ENCODE measurements around the gene PCSK6.

DNA sequence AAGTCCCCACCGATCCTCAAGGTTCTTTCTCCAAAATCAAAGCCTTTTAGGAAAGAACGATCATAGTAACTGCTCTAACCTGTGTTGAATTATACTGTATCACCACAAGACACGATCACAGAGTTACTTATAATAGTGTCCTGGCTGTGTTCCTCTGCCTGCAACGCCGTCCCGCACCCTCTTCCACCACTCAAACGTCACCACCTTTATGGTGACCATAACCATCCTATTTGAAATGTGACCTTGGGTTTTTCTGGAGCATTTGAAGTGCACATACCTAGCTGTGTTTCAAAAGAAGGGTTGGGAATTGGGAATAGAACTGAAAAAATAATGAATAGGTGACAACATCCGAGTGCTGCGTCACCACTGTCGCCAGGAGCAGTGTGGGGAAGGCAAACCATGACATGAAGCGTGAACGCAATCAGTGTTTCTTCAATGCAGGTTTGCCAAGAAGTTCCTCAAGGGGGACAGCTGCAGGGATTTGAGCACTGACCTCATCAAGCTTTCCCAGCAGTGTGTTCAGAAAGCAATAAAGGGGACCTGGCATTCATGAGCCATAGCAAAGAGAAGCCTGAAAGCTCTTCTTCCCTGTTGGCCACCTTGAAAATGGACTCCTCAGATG lies 211.5 kb downstream of the PCSK6 start:
- TF ChIP-seq, protein P1, sequence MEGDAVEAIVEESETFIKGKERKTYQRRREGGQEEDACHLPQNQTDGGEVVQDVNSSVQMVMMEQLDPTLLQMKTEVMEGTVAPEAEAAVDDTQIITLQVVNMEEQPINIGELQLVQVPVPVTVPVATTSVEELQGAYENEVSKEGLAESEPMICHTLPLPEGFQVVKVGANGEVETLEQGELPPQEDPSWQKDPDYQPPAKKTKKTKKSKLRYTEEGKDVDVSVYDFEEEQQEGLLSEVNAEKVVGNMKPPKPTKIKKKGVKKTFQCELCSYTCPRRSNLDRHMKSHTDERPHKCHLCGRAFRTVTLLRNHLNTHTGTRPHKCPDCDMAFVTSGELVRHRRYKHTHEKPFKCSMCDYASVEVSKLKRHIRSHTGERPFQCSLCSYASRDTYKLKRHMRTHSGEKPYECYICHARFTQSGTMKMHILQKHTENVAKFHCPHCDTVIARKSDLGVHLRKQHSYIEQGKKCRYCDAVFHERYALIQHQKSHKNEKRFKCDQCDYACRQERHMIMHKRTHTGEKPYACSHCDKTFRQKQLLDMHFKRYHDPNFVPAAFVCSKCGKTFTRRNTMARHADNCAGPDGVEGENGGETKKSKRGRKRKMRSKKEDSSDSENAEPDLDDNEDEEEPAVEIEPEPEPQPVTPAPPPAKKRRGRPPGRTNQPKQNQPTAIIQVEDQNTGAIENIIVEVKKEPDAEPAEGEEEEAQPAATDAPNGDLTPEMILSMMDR (IDR thresholded peaks at IDR 0.05; ENCODE audit: borderline replicate concordance, extremely low read depth, low read length, poor library complexity, severe bottlenecking) = no peak
- TF ChIP-seq EZH2 (IDR thresholded peaks at IDR 0.05; ENCODE audit: borderline replicate concordance, low read depth, low read length, severe bottlenecking) = no peak
